IPS DF 19.7 (cell line): ENCODE data around the gene BDH1.
"Not testable (repeated sequence)": the region's sequence is repeated elsewhere in the genome, so short reads cannot be mapped to it uniquely, and the experiment has no call there.

ENCODE experiments used
- DNase-seq: peaks from one replicate; pipeline ENCODE4 v3.0.0-alpha.2; 2013; ENCODE audit warnings: low read depth, low spot score

BDH1 gene

DNA sequence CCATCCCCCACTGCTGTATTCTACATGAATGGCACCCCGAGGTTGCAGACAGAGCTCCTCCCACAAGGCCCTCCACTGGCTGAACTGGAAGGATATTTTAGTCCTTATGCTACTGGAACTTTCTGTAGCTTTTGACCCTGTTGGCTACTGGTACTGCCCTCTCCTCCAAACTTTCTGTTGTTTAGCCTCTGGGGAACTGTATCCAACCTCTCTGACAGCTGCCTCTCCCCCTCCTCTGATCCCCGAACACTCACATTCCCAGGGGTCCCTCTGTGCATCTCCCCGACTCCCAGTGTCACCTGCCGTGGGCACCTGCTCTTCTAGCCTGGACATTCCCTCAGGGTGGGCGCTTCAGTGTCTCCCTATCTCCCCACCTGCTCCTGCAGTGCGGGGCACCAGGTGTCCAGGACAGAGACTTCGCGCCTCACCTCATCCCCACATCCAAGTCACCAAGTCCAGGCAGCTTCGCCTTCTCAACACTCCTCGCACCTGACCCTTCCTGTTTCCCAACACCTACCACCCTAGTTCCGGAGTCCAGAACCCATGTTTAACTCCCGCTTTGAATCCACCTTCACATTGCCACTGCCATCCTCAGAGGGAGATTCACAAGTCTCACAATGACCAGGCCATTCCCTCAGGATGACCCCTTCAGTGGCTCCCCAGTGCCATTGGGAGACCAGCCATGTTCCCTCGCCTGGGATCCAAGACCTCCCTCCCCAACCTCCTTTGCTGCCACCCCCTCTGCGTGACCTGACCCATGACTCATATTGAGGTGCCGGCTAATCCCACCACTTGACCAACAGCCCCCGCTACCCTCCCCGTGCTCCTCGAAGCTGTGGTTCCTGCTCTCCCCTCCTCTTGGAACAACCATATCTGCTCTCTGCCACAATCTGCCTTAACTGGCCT is 34.2 kb downstream of the BDH1 start:
- no peak for DNase-seq

- DNase-seq, result no peak
These were observed 35.2 kb downstream of the BDH1 start for GRCh38 chr3:197520311-197521276.

DNA sequence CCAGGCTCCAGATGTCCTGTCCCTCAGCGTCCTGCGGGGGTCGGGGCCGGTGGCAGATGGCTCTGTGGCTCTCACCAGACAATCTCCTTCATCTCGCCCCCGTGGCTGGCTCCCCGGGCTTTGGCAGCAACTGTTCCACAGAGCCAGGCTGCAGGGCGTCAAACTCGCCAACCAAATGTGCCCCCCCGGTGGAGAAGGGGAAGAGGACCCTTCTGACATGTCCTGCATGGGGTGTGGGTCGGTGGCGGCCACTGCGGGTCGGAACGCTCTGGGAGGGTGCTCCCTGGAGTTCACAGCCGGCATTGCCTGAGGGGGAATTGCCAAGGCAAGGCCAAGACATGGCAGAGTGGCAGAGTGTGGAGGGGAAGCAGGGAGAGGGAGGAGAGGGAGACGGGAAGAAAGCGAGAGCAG is 36.0 kb downstream of the BDH1 start:
- no peak for DNase-seq

- DNase-seq, result no peak
These were observed 36.8 kb downstream of the BDH1 start for GRCh38 chr3:197518881-197519421.

DNA sequence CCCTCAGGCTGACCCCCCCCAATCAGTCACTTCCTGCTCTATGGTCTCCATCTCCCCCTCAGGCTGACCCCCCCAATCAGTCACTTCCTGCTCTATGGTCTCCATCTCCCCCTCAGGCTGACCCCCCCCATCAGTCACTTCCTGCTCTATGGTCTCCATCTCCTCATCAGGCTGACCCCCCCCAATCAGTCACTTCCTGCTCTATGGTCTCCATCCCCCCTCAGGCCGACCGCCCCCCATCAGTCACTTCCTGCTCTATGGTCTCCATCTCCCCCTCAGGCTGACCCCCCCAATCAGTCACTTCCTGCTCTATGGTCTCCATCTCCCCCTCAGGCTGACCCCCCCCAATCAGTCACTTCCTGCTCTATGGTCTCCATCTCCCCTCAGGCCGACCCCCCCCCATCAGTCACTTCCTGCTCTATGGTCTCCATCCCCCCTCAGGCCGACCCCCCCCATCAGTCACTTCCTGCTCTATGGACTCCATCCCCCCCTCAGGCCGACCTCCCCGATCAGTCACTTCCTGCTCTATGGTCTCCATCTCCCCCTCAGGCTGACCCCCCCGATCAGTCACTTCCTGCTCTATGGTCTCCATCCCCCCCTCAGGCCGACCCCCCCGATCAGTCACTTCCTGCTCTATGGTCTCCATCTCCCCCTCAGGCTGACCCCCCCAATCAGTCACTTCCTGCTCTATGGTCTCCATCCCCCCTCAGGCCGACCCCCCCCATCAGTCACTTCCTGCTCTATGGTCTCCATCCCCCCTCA is 37.7 kb downstream of the BDH1 start:
- DNase-seq, result not testable (repeated sequence)

GRCh38 chr3:197516890-197517606 is 38.7 kb downstream of the BDH1 start:
- not testable (repeated sequence) for DNase-seq

- no peak for DNase-seq
These were observed 39.3 kb downstream of the BDH1 start for GRCh38 chr3:197516517-197516889.

DNA sequence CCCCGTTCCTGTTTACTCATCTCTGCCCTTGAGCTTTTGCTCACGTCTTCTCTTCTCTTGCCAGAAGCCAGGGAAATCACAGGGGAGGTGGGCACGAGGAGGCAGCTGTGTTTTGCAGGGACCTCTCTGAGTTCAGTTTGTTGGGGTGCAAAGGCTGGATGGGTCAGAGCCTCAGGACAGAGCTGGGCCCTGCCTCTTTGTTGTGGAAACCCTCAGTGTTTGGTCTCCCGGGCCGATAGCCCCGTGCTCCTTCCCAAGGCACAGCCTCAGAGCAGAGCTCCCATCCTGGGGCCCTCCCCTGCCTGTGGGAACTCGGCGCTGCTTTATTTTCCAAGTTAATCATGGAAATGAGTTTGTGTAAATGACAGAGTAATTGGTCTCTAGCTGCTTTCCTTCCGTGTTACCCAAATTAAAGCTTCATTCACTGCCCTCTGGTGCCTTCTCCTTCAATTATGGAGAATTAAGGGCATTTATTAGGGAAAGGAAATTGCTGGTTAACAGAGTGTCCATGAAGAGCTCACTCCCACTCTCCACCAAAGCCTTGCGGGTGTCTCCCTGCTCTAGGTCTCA is 40.9 kb downstream of the BDH1 start:
- DNase-seq, result no peak

GRCh38 chr3:197513953-197514785 is 41.6 kb downstream of the BDH1 start:
- DNase-seq, result no peak

GRCh38 chr3:197512691-197513571 is 42.8 kb downstream of the BDH1 start:
- DNase-seq, result no peak

GRCh38 chr3:197511853-197512635 is 43.7 kb downstream of the BDH1 start:
- DNase-seq, result no peak

GRCh38 chr3:197511130-197511529 is 44.6 kb downstream of the BDH1 start:
- no peak for DNase-seq

DNA sequence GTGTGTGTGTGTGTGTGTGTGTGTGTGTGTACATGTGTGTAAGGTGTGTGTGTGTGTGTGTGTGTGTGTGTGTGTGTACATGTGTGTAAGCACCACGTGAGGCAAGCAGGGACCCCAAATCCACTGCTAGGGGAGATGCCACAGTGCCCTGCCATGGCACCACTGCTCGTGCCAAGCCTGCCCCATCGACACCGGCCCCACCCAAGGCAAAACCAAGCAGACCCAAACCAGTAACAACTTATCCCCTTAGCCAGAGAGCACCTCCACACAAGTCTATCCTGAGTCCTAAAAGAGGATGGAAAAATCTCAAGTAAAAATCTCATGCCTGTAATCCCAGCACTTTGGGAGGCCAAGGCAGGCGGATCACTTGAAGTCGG is 45.1 kb downstream of the BDH1 start:
- no peak for DNase-seq

GRCh38 chr3:197508924-197509775 is 46.6 kb downstream of the BDH1 start:
- no peak for DNase-seq

DNA sequence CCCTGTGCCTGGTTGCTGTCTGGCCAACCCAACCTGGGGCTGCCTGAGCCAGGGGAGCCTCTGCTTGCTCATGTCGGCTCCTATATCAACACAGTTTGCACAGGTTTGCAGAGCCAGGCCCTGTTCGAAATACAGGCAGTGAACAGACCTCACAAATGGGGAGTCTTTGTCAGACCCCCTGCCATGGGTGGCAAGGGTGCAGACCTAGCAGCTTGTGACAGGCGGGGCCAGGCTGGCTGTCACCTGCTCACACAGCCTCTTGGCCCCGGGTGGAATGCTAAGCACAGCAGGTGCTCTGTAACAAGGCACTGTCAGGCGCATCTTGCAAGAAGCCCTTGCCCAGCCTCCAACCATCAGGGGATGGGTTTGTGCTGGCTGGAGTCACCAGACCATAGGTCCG is 47.3 kb downstream of the BDH1 start:
- no peak for DNase-seq

DNA sequence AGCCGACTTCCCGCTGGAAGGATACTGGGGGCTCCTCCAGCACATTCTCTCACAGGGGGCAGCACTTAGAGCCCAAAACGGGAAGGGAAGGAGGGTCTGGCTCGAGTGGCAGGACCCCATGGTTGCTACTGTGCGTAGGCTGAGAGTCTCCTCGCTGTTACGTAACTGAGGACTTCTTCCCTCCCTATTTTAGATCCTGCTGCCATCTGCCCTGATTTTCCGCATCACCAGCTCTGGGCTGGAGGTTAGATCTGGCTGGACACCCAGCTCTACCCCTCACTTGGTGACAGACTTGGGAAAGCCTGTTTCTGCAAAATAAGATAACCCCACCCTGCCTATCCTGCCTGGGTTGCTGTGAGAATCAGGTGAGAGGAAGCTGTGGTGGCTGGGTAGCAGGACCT is 47.7 kb downstream of the BDH1 start:
- DNase-seq, result no peak

DNA sequence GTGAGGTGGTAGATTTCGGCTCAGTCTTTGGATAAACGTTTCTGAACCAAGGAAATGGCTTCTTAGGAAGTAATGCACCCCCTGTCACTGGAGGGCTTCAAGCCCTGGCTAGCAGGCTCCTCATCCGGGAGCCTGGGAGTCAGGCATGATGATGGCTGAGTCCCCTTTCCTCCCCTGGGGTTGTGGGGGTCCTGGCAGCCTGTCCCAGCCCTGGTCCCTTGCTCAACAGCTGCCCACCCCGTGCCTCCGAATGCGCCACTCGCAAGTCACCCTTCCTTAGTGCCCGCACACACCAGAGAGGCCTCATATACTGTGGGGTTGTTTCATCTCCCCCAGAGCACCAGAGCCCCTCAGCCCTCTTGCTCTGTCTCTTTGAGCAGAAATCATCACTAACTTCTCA is 48.2 kb downstream of the BDH1 start:
- DNase-seq, result no peak
